HG03571 (cell line): ENCODE results near the gene NIPBL.
A peak's percentile ranks its signal among the peaks of the same experiment; 100 is the strongest.
"Not testable (repeated sequence)": the region's sequence is repeated elsewhere in the genome, so short reads cannot be mapped to it uniquely, and the experiment has no call there.

ENCODE experiments used
- ATAC-seq: cut with Tn5 transposase; IDR thresholded peaks from one replicate; pipeline ENCODE4 v1.9.1; 2021; ENCODE audit not compliant: unreplicated experiment

Gene NIPBL, protein sequence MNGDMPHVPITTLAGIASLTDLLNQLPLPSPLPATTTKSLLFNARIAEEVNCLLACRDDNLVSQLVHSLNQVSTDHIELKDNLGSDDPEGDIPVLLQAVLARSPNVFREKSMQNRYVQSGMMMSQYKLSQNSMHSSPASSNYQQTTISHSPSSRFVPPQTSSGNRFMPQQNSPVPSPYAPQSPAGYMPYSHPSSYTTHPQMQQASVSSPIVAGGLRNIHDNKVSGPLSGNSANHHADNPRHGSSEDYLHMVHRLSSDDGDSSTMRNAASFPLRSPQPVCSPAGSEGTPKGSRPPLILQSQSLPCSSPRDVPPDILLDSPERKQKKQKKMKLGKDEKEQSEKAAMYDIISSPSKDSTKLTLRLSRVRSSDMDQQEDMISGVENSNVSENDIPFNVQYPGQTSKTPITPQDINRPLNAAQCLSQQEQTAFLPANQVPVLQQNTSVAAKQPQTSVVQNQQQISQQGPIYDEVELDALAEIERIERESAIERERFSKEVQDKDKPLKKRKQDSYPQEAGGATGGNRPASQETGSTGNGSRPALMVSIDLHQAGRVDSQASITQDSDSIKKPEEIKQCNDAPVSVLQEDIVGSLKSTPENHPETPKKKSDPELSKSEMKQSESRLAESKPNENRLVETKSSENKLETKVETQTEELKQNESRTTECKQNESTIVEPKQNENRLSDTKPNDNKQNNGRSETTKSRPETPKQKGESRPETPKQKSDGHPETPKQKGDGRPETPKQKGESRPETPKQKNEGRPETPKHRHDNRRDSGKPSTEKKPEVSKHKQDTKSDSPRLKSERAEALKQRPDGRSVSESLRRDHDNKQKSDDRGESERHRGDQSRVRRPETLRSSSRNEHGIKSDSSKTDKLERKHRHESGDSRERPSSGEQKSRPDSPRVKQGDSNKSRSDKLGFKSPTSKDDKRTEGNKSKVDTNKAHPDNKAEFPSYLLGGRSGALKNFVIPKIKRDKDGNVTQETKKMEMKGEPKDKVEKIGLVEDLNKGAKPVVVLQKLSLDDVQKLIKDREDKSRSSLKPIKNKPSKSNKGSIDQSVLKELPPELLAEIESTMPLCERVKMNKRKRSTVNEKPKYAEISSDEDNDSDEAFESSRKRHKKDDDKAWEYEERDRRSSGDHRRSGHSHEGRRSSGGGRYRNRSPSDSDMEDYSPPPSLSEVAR (N-terminal part only)

DNA sequence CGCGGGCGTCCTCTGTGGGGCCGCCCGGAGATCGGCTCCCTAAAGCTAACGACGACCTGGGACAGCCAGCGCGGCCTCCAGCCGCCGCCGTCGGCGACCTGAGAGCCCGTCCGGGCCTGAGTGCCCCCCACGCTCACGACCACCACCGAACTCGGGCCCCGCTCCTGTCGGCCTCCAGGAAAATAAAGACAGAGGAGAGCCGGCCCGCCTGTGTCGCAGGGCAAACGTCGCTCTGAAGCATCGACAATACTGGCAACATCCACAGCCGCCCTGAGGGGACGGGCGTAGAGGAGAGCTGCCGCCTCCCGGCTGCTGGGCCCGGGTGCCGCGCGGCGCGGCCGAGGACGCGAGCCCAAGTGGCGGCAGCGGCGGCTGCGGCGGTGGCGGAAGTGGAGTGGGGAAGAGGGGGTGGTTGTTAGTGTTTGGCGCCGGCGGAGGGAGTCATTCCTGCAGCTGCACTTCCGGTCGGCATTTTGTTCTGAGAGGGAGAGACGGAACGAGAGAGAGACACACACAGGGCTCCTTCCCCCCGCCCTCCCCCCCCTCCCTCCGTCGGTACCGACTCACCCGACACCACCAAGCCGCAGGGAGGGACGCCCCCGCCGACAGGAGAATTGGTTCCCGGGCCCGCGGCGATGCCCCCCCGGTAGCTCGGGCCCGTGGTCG is at the start of gene NIPBL:
Gene NIPBL (plus strand): TSS at position 471 of the 666 bp plus-strand sequence. CDS start 76,928 bp downstream, outside the sequence.
- ATAC-seq: peak; percentile 47

DNA sequence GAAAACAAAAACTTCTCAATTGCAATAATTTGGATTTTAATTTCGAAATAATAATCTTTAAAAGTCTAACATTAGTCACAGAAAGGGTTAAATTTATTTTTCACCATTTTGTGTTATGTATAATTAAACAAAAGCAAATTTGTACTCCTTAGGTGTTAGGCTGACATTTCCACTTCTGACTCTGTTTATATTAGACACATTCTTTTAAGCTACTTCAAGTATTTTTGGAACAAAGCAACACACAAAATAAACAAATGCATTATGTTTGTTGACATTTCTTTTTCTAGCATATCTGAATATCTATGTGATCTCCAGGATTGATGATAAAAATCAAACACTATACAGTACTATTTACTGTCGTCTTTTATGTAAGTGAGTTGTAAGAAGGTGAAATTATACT is 44.3 kb upstream of the NIPBL start:
- no peak for ATAC-seq

DNA sequence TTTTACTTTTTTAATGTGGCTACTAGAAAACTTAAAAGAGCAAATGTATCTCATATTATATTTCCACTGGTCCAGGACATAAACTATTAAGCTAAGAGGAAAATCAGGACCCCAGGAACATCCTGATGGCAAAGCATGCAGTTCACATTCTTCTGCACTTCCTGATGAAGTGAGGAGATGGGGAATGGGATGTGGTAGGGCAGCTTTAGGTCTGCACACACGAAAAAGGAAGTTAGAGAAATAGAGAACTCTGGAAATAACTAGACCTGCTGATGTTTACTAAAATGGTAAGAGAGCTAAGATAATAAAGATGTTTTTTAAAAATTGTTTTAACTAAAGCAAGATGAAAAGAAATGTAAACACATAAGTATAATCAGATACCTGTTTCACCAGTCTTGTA is 39.7 kb upstream of the NIPBL start:
- no peak for ATAC-seq

DNA sequence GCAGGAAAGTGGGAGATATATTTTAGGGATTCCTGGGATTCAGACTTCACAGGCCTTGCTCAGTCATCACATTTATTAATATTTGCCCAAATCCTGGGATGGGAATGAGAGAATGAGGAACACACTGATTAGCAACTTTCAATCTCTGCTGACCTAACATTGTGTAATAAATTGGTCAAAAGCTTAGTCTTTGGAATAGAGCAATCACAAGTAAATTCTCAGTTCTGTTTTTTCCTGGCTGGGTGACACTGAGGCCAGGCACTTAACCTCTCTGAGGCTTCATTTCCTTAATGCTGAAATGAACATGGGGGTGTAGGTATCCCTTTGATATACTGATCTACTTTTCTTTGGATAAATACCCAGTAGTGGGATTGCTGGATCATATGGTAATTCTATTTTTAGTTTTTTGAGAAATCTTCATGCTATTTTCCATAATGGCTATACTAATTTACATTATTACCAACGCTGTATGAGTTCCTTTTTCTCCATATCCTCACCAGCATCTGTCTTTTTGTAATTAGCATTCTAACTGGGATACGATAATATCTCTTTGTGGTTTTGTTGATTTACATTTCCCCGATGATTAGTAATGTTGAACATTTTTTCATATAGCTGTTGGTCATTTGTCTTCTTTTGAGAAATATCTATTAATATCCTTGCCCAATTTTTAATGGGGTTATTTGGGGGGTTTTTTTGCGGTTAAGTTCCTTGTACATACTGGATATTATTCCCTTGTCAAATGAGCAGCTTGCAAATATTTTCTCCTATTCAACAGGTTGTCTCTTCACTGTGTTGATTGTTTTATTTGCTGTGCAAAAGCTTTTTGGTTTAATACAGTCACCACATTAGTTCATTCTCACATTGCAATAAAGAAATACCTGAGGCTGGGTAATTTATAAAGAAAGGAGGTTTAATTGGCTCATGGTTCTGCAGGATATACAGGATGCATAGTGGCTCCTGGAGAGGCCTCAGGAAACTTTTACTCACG is 36.8 kb upstream of the NIPBL start:
- no peak for ATAC-seq

DNA sequence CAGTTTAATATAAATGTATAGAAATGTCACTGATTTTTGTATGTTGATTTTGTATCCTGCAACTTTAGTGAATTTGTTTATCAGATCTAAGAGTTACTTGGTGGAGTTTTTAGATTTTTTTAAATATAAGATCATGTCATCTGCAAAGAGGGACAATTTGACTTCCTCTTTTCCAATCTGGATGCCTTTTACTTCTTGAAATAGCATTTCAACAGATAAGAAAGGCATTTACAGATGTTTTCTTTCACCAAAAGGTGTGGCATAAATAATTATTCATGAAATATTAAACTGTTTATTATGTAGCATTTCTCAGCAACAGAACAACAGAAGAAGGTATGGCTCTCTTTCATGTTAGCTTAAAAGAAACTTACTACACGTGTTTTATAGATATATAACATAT is 34.9 kb upstream of the NIPBL start:
- ATAC-seq: no peak

DNA sequence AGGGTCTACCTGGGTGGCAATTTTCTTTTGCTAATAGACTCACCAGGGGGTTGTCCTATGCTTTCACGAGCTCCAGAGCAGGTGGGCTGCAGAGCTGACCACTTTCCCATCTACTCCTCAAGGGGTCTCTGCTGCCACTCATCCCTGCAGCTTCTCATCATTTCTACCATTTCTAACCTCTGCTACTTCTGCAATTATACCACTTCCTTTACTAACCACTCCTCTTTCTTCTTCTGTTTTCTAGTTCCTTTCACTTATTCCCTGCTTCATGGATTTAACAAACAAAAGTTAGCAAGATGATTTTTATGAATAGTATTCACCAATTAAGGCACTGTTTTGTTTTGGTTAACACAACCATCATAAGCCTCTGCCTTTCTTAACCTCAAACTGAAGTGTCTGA is 34.5 kb upstream of the NIPBL start:
- no peak for ATAC-seq

DNA sequence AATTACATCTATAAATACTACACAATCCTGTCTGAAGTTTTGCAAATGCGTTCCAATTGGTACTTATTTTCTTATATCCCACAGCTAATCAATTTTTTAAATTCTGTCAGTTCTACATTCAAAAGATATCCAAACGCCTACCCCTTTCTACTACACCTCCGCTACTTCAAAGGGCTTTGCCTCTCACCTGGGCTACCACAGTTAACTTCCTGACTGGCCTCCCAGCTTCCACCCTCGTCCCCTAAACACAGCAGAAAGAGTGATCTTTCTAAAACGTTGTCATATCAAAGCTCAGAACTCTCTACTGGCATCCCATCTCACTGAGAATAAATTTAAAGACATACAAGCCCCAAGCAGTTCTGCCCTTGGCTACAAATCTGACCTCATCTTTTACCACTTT is 32.3 kb upstream of the NIPBL start:
- no peak for ATAC-seq

DNA sequence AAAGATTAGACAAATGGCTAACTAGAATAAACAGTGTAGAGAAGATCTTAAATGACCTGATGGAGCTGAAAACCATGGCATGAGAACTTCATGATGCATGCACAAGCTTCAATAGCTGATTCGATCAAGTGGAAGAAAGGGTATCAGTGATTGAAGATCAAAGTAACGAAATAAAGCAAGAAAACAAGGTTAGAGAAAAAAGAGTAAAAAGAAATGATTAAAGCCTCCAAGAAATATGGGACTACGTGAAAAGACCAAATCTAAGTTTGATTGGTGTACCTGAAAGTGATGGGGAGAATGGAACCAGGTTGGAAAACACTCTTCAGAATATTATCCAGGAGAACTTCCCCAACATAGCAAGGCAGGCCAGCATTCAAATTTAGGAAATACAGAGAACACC is 28.0 kb upstream of the NIPBL start:
- ATAC-seq: not testable (repeated sequence)

DNA sequence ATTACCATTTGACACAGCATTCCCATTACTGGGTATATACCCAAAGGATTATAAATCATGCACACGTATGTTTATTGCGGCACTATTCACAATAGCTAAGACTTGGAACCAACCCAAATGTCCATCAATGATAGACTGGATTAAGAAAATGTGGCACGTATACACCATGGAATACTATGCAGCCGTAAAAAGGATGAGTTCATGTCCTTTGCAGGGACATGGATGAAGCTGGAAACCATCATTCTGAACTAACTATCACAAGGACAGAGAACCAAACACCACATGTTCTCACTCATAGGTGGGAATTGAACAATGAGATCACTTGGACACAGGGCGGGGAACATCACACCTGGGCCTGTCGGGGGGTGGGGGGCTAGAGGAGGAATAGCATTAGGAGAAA is 23.7 kb upstream of the NIPBL start:
- ATAC-seq: not testable (repeated sequence)

DNA sequence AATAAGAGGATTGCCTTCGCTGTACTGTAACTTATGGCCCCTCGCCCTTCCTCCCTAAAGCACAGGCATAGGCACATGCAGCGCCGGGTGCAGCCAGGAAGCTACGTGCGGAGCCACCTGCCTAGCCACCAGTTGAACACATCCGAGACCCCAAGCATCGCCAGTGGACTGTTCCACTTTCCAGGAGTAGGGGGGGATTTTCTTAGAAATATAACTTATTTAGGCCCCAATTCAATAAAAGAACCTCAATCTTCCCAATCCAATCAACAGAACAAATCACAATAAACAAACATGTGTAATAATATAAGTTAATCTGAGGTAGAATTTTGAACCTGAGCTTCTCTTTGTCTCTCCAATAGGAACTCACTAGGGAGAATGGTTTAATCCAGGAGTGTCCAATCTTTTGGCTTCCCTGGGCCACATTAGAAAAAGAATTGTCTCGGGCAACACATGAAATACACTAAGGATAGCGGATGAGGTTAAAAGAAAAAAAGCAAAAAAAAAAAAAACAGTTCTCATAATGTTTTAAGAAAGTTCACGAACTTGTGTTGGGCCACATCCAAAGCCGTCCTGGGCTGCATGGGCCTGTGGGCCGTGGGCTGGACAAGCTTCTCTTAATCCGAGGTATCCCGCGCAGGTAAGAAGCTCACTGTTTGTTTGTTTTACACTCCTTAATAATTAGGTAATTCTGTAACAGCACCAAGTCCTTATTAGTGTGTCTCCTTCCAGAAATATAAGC is 22.0 kb upstream of the NIPBL start:
- no peak for ATAC-seq

DNA sequence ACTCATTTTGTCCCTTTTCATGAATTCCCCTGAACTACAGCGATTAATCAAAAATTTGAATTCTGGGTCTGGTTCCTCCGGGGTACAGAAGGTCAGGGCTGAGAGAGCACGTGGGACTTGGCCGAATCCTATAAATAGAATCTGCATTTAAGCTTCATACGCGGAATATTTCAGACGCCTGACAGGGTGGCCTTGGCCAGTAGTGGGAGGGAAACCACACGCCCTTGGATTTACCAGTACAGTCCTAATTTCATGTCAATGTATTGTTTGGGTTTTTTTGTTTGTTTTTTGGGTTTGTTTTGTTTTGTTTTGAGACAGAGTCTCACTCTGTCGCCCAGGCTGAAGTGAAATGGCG is 21.5 kb upstream of the NIPBL start:
- ATAC-seq: no peak

DNA sequence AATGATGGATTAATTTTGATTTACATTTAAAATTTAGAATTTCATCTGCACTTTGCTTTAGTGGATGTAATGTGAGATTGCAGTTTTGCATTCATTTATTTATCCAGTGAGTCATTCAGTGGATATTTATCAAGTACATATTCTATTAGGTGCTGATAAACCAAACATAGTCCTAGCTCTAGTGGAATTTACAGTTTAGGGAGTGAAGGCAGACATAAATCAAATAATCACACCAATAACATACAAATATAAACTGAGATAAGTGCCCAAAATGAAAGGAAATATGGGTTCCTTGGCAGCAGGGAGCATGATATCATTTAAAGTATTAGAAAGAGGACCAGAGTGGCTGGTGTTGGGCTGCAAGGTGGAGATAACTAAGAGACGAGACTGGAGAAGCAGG is 14.7 kb upstream of the NIPBL start:
- ATAC-seq: no peak

DNA sequence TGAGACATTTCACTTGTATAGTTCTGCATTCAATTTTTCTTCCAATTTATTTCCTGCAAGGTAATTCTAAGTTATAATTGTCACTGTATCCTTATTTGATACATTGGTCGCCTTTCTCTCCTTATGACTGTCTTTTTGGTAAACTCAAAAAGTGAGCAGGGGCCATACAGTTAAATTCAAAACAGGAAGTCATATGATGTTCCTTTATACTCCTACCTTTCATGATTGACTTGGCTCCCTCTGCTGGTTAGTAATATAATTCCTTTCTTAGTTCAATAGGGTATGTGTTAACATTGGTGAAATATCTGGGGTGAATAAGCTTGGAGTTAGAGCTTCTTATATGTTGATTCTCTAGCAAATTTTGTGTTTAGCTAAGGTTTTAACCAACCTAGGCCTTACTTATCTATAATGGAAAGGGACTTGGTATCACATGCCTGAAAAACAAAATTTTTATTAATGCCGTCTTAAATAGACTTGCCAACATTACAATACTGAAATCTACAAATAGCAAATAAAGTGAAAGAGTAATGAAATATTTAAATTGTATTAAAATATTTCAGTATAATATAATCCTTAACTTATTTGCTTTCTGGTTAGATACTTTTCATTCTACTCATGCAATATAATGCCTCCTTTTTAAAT is 6.0 kb upstream of the NIPBL start:
- ATAC-seq: peak; percentile 77

DNA sequence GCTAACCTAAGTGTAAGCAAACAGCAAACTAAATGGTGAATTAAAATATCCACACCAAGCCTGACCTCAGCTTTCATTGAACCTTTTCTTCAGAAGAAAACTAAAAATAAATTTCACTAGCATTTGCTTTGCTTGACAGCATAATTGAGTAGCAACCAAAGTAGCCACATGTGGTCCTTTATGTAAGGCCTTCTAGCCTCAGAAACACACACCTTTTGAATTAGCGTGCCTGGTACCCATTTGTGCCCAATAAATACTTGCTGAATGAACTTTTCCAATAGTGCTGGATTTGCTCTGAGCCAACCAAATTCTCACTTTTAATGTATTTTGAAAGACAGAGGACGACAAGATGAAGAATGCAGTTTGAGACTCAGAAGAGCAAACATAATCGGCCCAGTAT is 2.1 kb upstream of the NIPBL start:
- ATAC-seq: no peak

DNA sequence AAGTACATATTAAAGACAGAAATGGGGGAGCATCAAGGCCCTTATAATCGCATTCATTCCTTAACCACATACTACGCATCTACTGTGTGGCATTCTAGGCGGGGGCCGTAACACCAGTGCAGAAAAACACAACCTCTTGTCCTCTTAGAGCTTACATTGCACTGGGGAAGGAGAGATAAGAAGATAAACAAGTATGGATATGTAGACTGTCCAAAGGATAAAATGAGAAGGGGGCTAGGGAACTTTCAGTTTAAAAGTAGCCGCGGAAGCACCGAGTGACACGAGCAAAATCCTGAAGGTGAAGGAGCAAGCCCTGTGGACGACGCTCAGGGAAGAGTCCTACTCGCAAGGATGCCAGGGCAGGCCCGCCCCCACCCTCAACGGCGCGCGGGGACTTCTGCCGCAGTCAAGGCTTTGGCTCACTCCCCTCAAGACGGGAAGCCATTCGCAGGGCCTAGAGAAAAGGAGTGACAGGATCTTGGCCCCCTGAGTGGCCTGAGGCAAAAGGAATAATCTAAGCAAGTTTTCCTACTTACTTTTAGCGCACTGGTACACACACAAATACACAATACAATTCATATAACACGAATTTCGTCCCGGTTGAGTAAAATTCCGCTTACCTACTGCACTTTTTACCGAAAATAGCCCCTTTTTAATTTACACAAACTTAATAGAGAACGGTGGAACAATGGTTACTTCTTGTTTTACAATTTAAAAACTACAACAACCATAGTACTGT is 1.3 kb upstream of the NIPBL start:
- ATAC-seq: no peak

DNA sequence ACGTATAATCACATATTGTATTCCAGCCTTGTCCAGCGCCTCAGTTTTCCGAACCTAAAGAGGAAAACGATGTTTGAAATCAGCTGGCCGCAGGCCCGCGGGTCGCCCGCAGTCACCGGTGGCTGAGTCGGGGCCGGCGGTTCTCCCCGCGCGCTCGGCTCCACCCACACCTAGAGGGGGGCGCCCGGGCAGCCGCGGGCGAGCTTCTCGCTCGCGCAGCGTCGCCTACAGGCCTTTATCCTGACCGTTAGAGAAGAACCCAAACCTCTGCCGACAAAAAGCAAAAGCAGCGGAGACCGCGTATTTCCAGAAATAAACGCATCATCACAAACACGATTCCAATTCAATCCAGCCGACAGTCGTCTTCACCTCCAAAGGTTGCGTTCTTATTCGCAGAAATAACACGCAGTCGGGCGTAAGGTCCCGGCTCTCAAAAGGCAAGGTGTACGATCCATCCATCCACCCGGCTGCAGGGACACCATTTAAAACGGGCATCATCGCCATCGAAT is 725 bp upstream of the NIPBL start:
- ATAC-seq: peak; percentile 58

DNA sequence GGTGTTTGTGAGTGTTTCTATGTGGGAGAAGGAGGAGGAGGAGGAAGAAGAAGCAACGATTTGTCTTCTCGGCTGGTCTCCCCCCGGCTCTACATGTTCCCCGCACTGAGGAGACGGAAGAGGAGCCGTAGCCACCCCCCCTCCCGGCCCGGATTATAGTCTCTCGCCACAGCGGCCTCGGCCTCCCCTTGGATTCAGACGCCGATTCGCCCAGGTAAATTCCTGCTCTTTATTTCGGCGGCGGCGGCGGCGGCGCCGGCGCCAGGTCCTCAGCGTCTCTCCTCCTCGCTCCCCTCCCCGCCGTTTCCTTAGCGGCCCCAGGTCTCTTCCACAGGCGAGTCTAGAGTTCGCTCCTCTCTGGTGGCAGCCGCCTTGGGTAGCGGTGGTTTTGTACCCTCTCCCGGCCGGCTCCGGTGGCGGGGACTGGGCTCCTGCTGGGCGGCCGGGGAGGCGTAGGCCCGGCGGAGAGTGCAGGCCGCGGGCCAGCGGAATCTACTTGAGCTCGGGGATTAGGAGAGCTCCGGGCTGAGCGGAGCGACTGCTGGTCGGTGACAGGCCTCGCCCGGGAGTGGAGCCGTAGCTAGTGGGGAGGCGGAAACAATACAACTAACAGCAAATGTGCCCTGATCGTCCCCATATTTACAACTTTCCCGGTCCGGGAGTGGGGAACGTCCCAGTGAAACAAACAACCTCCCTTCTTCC is 547 bp downstream of the NIPBL start:
- ATAC-seq: peak; percentile 15
